KBM-7 (cell line): ENCODE results near the gene EEF1AKMT1.
"Not testable (repeated sequence)": the region's sequence is repeated elsewhere in the genome, so short reads cannot be mapped to it uniquely, and the experiment has no call there.

Experiments
- DNase-seq: peaks from one replicate; pipeline ENCODE4 v3.0.0-alpha.2; 2015
- in situ Hi-C: fragments of 300-500 bp; cut with MboI; formaldehyde crosslinking; loops from 2 replicates; pipeline ENCODE4 v1.14.3; 2020; ENCODE audit warnings: low sequenced_read_pairs, low pct_unique_long_range_greater_than_20kb, mixed read lengths

Gene EEF1AKMT1

DNA sequence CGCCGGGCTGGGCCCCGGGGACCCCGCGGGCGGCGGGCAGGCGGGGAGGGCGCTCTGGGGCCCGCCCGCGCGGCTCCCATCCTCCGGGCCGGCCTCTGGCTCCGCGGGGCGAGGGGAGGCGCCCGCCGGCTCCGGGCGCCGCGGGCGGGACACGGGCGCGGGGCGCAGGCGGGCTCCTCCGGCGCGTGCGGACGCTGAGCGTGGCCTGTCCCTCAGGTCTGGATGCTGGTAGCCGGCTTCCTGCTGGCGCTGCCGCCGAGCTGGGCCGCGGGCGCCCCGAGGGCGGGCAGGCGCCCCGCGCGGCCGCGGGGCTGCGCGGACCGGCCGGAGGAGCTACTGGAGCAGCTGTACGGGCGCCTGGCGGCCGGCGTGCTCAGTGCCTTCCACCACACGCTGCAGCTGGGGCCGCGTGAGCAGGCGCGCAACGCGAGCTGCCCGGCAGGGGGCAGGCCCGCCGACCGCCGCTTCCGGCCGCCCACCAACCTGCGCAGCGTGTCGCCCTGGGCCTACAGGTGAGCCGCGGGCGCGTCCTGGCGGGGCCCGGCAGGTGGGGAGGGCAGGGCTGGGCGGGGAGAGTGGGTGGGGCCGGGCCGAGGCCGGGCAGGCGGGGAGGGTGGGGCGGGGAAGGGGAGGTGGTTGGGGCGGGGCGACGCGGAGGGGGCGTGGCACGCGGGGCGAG lies 69.8 kb downstream of the EEF1AKMT1 start:
- DNase-seq: peak; percentile 68
- in situ Hi-C loops: no loop called here

GRCh38 chr13:20702915-20703779 lies 70.6 kb downstream of the EEF1AKMT1 start, which contains the start of gene IL17D:
Gene IL17D (plus strand): TSS chr13:20703699. CDS start chr13:20704002, 303 bp downstream.
- peak; percentile 57 for DNase-seq
- in situ Hi-C loops: no loop called here

DNA sequence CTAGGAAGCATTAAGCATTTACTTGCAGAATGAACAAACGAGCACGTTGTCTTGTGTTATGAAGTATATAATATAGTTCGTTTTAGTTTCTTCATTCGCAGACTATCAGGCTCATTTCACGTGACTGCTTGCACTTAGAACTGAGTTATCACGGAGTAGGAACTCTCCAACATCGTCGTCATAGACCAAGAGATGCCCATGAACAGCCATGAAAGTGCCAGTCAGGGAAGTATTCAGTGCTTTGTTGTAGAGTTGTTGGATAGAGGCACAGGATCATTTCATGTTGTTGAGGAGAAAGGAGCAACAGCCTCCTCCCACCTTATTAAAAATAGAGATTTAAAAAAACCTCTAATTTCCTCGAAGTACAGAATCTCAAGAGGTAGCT lies 71.2 kb downstream of the EEF1AKMT1 start:
- in situ Hi-C loops: no loop called here
- peak; percentile 44 for DNase-seq

DNA sequence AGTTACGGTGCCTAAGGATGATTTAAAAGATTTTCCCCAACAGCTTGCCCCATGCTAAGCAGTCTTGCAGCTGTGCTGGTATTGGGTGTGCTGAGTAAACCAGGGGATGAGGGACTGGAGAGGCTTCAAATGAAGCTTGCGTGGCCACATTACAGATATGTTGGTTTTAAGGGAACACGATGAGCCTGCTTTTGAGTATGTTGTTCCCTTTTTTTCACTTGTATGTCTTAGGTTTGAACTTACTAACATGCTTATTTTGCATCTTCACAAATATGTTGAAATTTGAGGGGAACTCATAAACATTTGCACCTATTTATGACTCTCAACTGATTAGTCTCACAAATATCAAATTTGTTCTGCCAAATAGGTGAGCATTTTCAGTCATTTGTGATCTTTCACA lies 72.3 kb downstream of the EEF1AKMT1 start:
- in situ Hi-C loops: no loop called here
- no peak for DNase-seq

DNA sequence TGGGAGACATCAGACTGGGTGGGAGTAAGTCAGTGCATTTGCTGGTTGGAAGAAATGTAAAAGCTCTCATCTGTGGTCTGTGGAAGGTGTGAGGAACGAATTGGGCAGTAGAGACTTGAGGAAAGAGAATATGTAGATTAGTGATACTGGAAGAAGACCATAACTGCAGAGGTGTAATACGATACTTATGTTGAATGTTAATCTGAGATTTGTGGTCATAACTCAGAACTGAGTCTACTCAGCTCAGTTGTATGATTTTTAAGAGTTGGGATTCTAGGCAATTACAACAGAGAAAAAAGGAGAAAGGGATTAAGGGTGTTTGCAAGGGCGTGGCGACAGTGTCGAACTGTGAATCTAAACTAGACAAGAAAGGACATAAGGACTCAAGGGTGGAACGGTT lies 73.5 kb downstream of the EEF1AKMT1 start:
- DNase-seq: no peak
- in situ Hi-C loops: no loop called here

GRCh38 chr13:20699715-20700114 lies 74.0 kb downstream of the EEF1AKMT1 start:
- DNase-seq: no peak
- in situ Hi-C loops: no loop called here

DNA sequence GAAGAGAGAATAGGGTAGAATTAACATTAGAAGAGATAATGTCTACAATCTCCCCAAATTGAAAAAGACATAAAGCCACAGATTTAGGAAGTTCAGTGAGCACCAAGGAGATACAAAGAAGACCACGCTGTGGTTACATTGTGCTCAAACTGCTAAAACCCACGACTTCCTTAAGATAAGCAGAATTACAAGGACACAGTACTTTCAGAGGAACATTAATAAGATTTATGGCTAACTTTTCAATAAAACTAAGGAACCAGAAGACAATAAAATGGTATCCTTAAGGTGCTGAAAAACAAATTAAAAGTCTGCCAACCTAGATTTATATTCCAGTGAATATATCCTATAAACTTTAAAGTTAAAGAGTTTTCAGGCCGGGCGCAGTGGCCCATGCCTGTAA lies 77.7 kb downstream of the EEF1AKMT1 start:
- in situ Hi-C loops: no loop called here
- peak; percentile 74 for DNase-seq

DNA sequence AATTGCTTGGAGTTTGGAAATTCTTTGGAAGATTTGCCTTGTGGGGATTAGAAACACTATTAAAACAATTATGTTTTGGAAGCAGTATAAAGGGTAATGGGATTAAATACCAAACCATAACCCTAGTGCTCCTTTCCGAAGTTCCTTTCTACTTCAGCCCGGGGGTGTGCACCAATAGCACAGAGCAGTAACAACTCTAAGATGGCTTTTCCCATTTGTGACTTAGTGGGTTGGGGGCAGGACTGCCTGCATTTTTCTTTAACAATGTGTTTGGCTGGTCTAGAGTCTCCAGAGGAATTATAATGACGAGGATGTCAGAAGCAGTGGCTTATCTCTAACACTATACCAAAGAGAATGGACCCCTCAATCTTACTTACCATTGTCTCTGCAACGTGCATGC lies 82.1 kb downstream of the EEF1AKMT1 start:
- in situ Hi-C loops: no loop called here

DNA sequence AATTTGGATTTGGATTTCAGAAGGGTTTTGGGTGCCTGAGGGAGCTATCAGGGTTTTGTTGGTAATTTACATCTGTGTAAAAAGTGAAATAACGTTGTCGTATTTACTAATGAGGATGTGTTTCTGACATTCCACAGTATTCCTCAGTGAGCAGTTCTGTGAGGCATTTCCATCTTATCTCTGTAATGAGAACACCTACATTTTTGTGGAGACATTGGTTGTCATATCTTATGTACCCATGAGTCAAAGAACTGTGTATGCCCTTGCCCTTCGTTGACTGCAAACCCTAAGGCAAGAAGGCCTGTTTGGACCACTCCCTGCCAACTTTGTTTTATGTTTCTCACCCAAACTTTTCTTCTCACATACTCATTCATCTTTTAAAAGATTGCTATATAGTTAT lies 84.5 kb downstream of the EEF1AKMT1 start:
- in situ Hi-C loops: no loop called here

More for the DNA sequence above, 82.1 kb downstream of the EEF1AKMT1 start:
- no peak for DNase-seq

DNA sequence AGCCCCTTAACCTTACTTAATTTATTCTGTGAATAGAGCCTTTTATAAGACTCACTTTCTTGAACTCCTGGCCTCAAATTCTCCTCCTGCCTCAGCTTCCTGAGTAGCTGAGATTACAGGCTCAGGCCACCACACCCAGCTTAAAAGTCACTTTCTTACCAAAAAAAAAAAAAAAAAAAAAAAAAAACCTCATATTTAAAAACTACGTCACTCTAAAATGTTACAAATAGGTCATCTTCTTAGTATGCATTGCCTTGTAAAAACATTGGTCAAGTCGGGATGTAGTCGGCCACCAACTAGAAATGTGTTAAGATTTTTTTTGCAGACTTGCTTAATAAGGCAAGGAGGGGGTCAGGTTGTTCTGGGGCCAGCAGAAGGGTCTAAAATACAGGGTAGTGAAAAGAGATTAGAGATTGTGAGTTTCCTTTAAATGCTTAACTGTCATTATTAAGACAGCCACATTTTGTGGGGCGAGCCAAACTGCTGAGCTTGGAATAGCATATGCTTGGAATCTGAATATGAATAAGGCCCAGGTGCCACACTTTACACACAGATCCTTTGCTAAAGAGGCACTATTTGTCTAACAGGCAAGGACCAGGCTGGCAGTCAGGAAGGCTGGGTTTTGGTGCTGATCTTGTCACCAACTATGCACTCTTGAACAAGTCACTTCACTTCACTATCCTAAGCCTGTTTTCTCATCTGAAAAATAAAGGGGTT lies 86.7 kb downstream of the EEF1AKMT1 start:
- no peak for DNase-seq
- in situ Hi-C loops: no loop called here

More for the DNA sequence above, 84.5 kb downstream of the EEF1AKMT1 start:
- DNase-seq: no peak

- in situ Hi-C loops: no loop called here
These were observed 87.6 kb downstream of the EEF1AKMT1 start for GRCh38 chr13:20686167-20686566.

GRCh38 chr13:20685092-20685491 lies 88.7 kb downstream of the EEF1AKMT1 start:
- in situ Hi-C loops: no loop called here
- no peak for DNase-seq

More at GRCh38 chr13:20686167-20686566, 87.6 kb downstream of the EEF1AKMT1 start:
- no peak for DNase-seq

DNA sequence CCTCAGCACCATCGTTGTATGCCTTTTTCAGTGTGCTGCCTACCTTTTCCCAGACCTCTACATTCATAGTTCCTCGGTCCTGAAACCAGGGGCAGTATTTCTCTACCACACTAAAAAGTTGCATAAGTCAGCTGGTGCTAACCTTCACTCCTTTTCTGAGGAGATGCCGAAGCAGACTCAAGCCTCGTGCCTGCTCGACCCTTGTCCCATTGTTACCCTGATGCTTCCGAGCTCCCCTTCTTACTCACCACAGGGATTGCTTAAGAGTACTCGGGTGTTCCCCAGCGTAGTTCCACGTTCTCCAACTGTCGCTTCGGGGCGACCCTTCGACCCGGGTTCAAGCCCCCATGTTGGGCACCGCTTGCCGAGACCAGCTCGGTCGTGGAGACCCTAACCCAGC lies 89.2 kb downstream of the EEF1AKMT1 start:
- in situ Hi-C loops: no loop called here
- no peak for DNase-seq

DNA sequence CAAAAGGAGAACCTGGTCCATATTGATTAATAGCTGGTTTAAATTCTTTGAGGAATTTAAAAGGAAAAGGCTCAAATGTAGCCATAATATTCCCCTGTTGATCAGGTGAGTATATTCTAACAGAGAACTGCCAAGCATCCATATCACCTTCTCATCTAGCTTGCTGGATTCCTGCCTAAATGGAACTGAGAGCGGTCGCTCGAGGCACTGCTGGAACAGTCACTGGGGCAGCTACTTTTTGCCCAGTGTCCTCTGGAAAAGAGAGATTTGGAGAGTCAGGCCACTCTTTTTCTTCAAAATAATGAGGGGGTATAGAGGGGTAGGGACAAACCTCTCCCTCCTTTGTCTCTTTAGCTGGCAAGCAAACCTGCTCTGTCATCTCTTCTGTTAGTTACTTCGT lies 89.7 kb downstream of the EEF1AKMT1 start:
- in situ Hi-C loops: no loop called here
- DNase-seq: no peak

- DNase-seq: no peak
- in situ Hi-C loops: no loop called here
These were observed 91.7 kb downstream of the EEF1AKMT1 start for GRCh38 chr13:20682061-20682460.

GRCh38 chr13:20681481-20681880 lies 92.3 kb downstream of the EEF1AKMT1 start:
- in situ Hi-C loops, DNase-seq: not testable (repeated sequence)

DNA sequence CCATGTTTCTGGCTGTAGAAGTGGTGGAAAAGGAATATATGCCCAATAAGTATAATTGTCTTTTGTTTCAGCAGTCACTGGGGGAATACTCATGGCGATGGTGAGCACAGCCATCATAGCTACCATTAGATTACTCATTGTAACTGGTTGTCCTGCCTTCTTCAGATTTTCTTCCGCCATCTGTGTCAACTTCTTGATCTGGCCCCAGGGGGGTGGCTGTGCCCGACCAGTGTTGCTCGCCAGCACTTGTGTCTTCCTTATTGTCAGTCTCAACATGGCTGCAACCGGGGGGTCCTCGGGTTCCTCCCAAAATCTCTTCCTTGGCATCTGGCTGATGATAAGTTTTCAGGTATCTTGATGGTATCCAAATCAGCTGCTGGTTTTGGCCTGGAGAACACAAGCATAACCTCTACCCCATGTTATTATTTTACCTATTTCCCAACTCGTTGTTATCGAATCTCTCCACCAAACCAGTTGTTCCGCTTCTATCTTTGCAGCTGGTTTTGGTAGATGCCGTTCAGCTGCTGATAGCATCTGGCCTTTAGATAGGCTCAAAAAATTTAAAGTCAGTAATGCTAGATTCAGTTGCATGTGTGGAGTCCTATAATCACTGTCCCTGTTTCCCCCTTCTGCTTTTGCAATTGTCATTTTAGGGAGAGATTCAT lies 93.2 kb downstream of the EEF1AKMT1 start:
- in situ Hi-C loops: no loop called here
- DNase-seq: no peak

DNA sequence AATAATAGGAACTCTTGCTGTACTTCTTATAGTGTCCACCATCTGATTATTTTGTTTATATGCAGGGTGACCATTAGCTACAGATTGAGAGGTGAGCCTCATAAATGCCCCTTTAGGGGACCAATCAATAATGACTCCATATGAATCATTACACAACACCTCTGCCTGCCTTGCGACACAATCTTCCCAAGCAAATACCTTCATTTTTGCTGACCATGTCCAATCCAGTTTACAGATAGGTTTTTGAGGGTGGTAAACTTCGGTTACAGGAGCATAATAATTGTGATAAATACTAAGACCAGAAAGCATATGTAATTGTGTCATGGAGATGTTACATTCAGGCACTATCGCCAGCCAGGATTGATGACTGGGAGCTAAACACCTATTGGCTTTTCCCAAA lies 93.9 kb downstream of the EEF1AKMT1 start:
- no peak for DNase-seq
- in situ Hi-C loops: no loop called here
